HepG2 (cell line): ENCODE data around the gene RAD17. TPM values are rescaled to one million over a fixed set of nuclear protein-coding genes. Genes with fewer than 3 reads are reported as not detected.

Source experiments
- ARID2 ChIP-seq: sonication (generic); formaldehyde crosslinking; IDR thresholded peaks from 2 replicates; pipeline ENCODE4 v1.8.1; 2022; ENCODE audit warnings: mild to moderate bottlenecking, missing genetic modification reagents, borderline replicate concordance
- ATF4 ChIP-seq, 2 experiments: fragments of 450-650 bp in 1 of 2; sonication (generic) in 1 of 2; formaldehyde crosslinking; IDR thresholded peaks; 2 replicates each; pipeline versions ENCODE4 v1.5.0 to v1.8.0; 2020 to 2022; ENCODE audit warnings: mild to moderate bottlenecking in 1 of 2, missing genetic modification reagents in 1 of 2
- DNMT3B ChIP-seq: conservative IDR thresholded peaks from 2 replicates; pipeline ENCODE4 v1.6.1; 2016; ENCODE audit warnings: missing biosample characterization, control low read depth
- FOXA1 ChIP-seq, 2 experiments: fragments of 450-650 bp in 1 of 2; sonication (generic) in 1 of 2; formaldehyde crosslinking in 1 of 2; IDR thresholded peaks; 2 replicates each; pipeline versions ENCODE4 v1.4.0 to v1.6.1; 2016 to 2020; ENCODE audit warnings: missing genetic modification reagents in 1 of 2
- GLI4 ChIP-seq: sonication (generic); formaldehyde crosslinking; IDR thresholded peaks from 2 replicates; pipeline ENCODE4 v1.5.1; 2020; ENCODE audit warnings: missing genetic modification reagents, mild to moderate bottlenecking, moderate library complexity, borderline replicate concordance
- IRF2 ChIP-seq: IDR thresholded peaks from 2 replicates; pipeline ENCODE4 v1.6.1; 2018; ENCODE audit warnings: missing genetic modification reagents, missing compliant biosample characterization
- NONO ChIP-seq, 2 experiments: fragments of 450-650 bp in 1 of 2; sonication (generic) in 1 of 2; formaldehyde crosslinking in 1 of 2; IDR thresholded peaks in 1 of 2; conservative IDR thresholded peaks in 1 of 2; 2 replicates each; pipeline versions ENCODE4 v1.6.1 to v1.8.0; 2017 to 2022; ENCODE audit warnings: mild to moderate bottlenecking in 1 of 2, missing genetic modification reagents in 1 of 2, moderate library complexity in 1 of 2
- POLR2AphosphoS2 ChIP-seq: IDR thresholded peaks from 2 replicates; pipeline ENCODE4 v1.6.1; 2011; ENCODE audit warnings: low read depth, low read length, improper control_type of control experiment
- TCF7 ChIP-seq: sonication (generic); IDR thresholded peaks from 2 replicates; pipeline ENCODE4 v1.6.1; 2016; ENCODE audit warnings: antibody characterized with exemption, low read depth
- U2AF2 ChIP-seq: fragments of 200-400 bp; formaldehyde crosslinking; IDR thresholded peaks from 2 replicates; pipeline ENCODE4 v1.6.1; 2017; ENCODE audit warnings: low read depth, mild to moderate bottlenecking, low read length
- ZBTB44 ChIP-seq: sonication (generic); formaldehyde crosslinking; IDR thresholded peaks from 2 replicates; pipeline ENCODE4 v1.4.0; 2020; ENCODE audit warnings: missing genetic modification reagents
- ZFP90 ChIP-seq: sonication (generic); formaldehyde crosslinking; IDR thresholded peaks from 2 replicates; pipeline ENCODE4 v1.8.0; 2022; ENCODE audit warnings: missing genetic modification reagents, mild to moderate bottlenecking, inconsistent platforms, borderline replicate concordance
- ZNF160 ChIP-seq: sonication (generic); formaldehyde crosslinking; IDR thresholded peaks from 2 replicates; pipeline ENCODE4 v1.8.0; 2022; ENCODE audit warnings: mild to moderate bottlenecking, inconsistent platforms, missing genetic modification reagents
- ZNF431 ChIP-seq: sonication (generic); formaldehyde crosslinking; IDR thresholded peaks from 2 replicates; pipeline ENCODE4 v1.9.0; 2022; ENCODE audit warnings: missing genetic modification reagents, low read depth, mild to moderate bottlenecking, borderline replicate concordance
- ZNF562 ChIP-seq: sonication (generic); formaldehyde crosslinking; IDR thresholded peaks from 2 replicates; pipeline ENCODE4 v1.8.0; 2022; ENCODE audit warnings: missing genetic modification reagents, borderline replicate concordance
- ZNF737 ChIP-seq: sonication (generic); formaldehyde crosslinking; IDR thresholded peaks from 2 replicates; pipeline ENCODE4 v1.5.0; 2020; ENCODE audit warnings: missing genetic modification reagents, mild to moderate bottlenecking, borderline replicate concordance
- ZNF878 ChIP-seq: sonication (generic); formaldehyde crosslinking; IDR thresholded peaks from 2 replicates; pipeline ENCODE4 v1.8.1; 2023; ENCODE audit warnings: mild to moderate bottlenecking, missing genetic modification reagents, moderate library complexity
- ZSCAN12 ChIP-seq: sonication (generic); formaldehyde crosslinking; IDR thresholded peaks from 2 replicates; pipeline ENCODE4 v1.9.0; 2021; ENCODE audit warnings: mild to moderate bottlenecking, missing genetic modification reagents
- ZSCAN29 ChIP-seq: sonication (generic); formaldehyde crosslinking; conservative IDR thresholded peaks from 2 replicates; pipeline ENCODE4 v1.4.0; 2020; ENCODE audit warnings: mild to moderate bottlenecking, missing genetic modification reagents
- polyA plus RNA-seq, 8 experiments: library from polyadenylated mRNA; depleted of rRNA in 3 of 8; stranded (reverse) in 7 of 8; unstranded in 1 of 8; fragments of >200 nt; fragmentation: Illumina TruSeq in 4 of 8; extraction: Trizol in 4 of 8; gene quantifications; 2 replicates each; pipeline versions ENCODE4 v1.2.1 to v1.2.3, GENCODE V29; 2011 to 2016; ENCODE audit warnings: low read depth in 4 of 8, missing spikeins in 1 of 8, mixed read lengths in 1 of 8; ENCODE audit not compliant: insufficient read depth in 1 of 8
- total RNA-seq, 5 experiments: library from RNA; depleted of rRNA; stranded (reverse); fragments of >200 nt; fragmentation: Illumina TruSeq; extraction: Trizol; gene quantifications; 2 replicates each; pipeline ENCODE4 v1.2.3, GENCODE V29; 2016; ENCODE audit warnings: low read depth in 1 of 5
- TF ChIP-seq, protein P1 (sequence below): sonication (generic); formaldehyde crosslinking; conservative IDR thresholded peaks from 2 replicates; pipeline ENCODE4 v1.4.0; 2020; ENCODE audit warnings: missing genetic modification reagents
- TF ChIP-seq, protein P2 (sequence below): sonication (generic); formaldehyde crosslinking; IDR thresholded peaks from 2 replicates; pipeline ENCODE4 v1.5.0; 2020; ENCODE audit warnings: missing genetic modification reagents, mild to moderate bottlenecking, borderline replicate concordance

Gene RAD17
- total and polyA plus RNA-seq, 2 of the 13 experiments (the other 11 are each of a cell fraction or from before 2014, with no cell fraction given), result 24.0 to 25.9 TPM

DNA sequence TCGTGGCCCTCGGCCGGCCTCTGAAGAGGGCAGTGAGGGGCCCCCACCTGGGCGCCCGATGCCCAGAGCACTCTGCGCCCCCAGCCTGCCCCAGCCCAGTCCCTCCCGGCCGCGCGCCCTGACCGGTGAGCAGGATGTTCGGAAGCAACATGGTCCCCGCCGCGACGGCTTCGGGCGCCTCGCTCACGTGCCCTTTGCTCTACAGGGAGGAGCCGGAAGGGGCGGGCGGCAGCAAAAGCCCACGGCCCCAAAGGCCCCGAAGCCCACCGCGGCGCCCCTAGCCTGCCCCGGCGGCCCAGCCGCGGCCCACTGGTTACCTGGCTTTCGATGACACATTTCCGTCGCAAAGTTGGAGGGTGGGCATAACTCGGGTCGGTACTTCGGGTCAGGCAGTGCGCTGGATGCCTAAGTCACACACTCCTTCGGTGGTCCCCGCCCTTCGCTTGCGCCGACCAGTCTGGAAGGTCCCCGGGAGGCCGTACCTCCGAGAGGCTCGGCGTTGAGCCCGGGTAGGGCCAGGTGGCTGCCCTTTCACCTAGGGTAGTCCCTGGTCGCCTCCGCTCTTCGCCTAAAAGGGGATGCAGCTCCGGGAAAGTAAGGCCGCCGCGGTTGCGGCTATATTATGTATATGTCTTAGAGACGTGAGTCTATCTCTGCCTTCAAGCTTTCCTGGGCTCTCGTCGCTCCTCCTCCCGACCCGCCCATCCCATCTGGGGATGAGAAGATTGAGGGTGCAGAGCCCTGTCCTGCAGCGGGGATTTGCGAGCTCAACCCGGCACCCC, at the start of gene RAD17, which contains the start of the genes AK6 and TAF9 (continued):
- TF ChIP-seq FOXA1 (IDR thresholded peaks at IDR 0.05), result no peak
- peak; percentile 10; the same call in 1 of the 2 replicates for TF ChIP-seq FOXA1 (CRISPR knock-in tag; IDR thresholded peaks at IDR 0.05)
- TF ChIP-seq, protein P1, sequence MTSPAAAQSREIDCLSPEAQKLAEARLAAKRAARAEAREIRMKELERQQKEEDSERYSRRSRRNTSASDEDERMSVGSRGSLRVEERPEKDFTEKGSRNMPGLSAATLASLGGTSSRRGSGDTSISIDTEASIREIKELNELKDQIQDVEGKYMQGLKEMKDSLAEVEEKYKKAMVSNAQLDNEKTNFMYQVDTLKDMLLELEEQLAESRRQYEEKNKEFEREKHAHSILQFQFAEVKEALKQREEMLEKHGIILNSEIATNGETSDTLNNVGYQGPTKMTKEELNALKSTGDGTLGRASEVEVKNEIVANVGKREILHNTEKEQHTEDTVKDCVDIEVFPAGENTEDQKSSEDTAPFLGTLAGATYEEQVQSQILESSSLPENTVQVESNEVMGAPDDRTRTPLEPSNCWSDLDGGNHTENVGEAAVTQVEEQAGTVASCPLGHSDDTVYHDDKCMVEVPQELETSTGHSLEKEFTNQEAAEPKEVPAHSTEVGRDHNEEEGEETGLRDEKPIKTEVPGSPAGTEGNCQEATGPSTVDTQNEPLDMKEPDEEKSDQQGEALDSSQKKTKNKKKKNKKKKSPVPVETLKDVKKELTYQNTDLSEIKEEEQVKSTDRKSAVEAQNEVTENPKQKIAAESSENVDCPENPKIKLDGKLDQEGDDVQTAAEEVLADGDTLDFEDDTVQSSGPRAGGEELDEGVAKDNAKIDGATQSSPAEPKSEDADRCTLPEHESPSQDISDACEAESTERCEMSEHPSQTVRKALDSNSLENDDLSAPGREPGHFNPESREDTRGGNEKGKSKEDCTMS (CRISPR knock-in tag), result no peak
- 0 out of 2 replicates have a peak, but pooled peaks have one; percentile 63 for TF ChIP-seq ZNF431 (CRISPR knock-in tag)
- TF ChIP-seq TCF7, result no peak
- no peak for TF ChIP-seq DNMT3B (CRISPR knock-in tag)
- TF ChIP-seq, protein P2, sequence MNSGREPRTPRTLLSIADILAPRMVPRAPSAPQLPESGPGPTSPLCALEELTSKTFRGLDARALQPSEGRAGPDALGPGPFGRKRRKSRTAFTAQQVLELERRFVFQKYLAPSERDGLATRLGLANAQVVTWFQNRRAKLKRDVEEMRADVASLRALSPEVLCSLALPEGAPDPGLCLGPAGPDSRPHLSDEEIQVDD (CRISPR knock-in tag), result no peak
- TF ChIP-seq ZSCAN12, result peak; percentile 11; the same call in 1 of the 2 replicates
- TF ChIP-seq ZNF562 (CRISPR knock-in tag), result no peak
- no peak for TF ChIP-seq NONO (IDR thresholded peaks at IDR 0.05)
- peak; percentile 67; the same call in 1 of the 2 replicates for TF ChIP-seq NONO (CRISPR knock-in tag; conservative IDR thresholded peaks at IDR 0.05)
- peak; percentile 64; the same call in 1 of the 2 replicates for TF ChIP-seq ZNF878 (CRISPR knock-in tag)
- TF ChIP-seq ARID2 (CRISPR knock-in tag), result no peak; the same call in 1 of the 2 replicates
- TF ChIP-seq U2AF2, result no peak
- TF ChIP-seq GLI4, result peak; percentile 66; the same call in 1 of the 2 replicates
- TF ChIP-seq ZBTB44 (CRISPR knock-in tag), result no peak
- peak; percentile 48 for TF ChIP-seq ZFP90 (CRISPR knock-in tag)
- TF ChIP-seq POLR2AphosphoS2, result peak; percentile 18; the same call in 1 of the 2 replicates
- peak; percentile 38; the same call in 1 of the 2 replicates for TF ChIP-seq IRF2 (CRISPR knock-in tag)
- TF ChIP-seq ZNF160 (CRISPR knock-in tag), result no peak
- 0 out of 4 replicates have a peak, but pooled peaks of 1 of the 2 experiments have one; percentile 22 for TF ChIP-seq ATF4 (CRISPR knock-in tag; IDR thresholded peaks at IDR 0.05)
- TF ChIP-seq ZSCAN29, result 0 out of 2 replicates have a peak, but pooled peaks have one; percentile 69
- TF ChIP-seq ZNF737 (CRISPR knock-in tag), result peak; percentile 12; the same call in 1 of the 2 replicates
